Gastroesophageal sphincter (tissue), 4 donors: ENCODE results near the gene SERPINA4. TPM values are rescaled to one million over a fixed set of nuclear protein-coding genes. Genes with fewer than 3 reads are reported as not detected.

Experiments used
- ATAC-seq: fragments of 150-250 bp; one replicate; pipeline ENCODE4 v1.9.1; 2016; ENCODE audit warnings: mild to moderate bottlenecking, moderate library complexity
- H3K27ac ChIP-seq, 4 donors: fragments of 200-600 bp; sonication (generic) in 3 of 4; 1 replicate in 3 of 4; 2 replicates in 1 of 4; pipeline ENCODE4 v1.5.1; 2016 to 2019
- H3K27me3 ChIP-seq: fragments of 200-600 bp; sonication (generic); one replicate; pipeline ENCODE4 v1.5.1; 2019
- H3K36me3 ChIP-seq, 2 donors: fragments of 200-600 bp; sonication (generic); one replicate each; pipeline ENCODE4 v1.5.1; 2019; ENCODE audit warnings: control low read depth in 1 of 2
- H3K4me1 ChIP-seq, 3 donors: fragments of 200-600 bp; sonication (generic); 1 replicate in 2 of 3; 2 replicates in 1 of 3; pipeline ENCODE4 v1.5.1; 2016 to 2019; ENCODE audit warnings: control low read depth in 2 of 3
- H3K4me3 ChIP-seq, 2 donors: fragments of 200-600 bp; sonication (generic); one replicate each; pipeline ENCODE4 v1.5.1; 2019; ENCODE audit warnings: mild to moderate bottlenecking in 1 of 2, moderate library complexity in 1 of 2
- H3K9me3 ChIP-seq, 3 donors: fragments of 200-600 bp; sonication (generic); one replicate each; pipeline ENCODE4 v1.5.1; 2017 to 2019; ENCODE audit warnings: control low read depth in 2 of 3
- EP300 ChIP-seq: sonication (generic); formaldehyde crosslinking; IDR thresholded peaks from one replicate; pipeline ENCODE4 v1.6.1; 2017; ENCODE audit warnings: antibody characterized with exemption, mild to moderate bottlenecking
- POLR2A ChIP-seq, 2 donors: fragments of 450-650 bp; IDR thresholded peaks; one replicate each; pipeline ENCODE4 v1.6.1; 2017; ENCODE audit warnings: antibody characterized with exemption in 2 of 2, mild to moderate bottlenecking in 2 of 2, moderate library complexity in 1 of 2
- POLR2AphosphoS5 ChIP-seq: sonication (generic); formaldehyde crosslinking; IDR thresholded peaks from one replicate; pipeline ENCODE4 v1.6.1; 2017; ENCODE audit warnings: antibody characterized with exemption
- WGBS, 2 donors: methylation state at CpG; one replicate each; pipeline ENCODE4 v1.1.5; 2018; ENCODE audit warnings: low coverage in 1 of 2; 5-methylcytosine and 5-hydroxymethylcytosine counted together
- total RNA-seq, 4 donors: library from RNA; depleted of rRNA; stranded (reverse); fragments of >200 nt; gene quantifications; one replicate each; pipeline ENCODE4 v1.1.0, GENCODE V29; 2016
- TF ChIP-seq, protein P1 (sequence below), 4 experiments: fragments of 200-600 bp in 2 of 4; fragments of 450-650 bp in 2 of 4; sonication (generic) in 1 of 4; IDR thresholded peaks; one replicate each; pipeline ENCODE4 v1.5.1; 2017 to 2019; ENCODE audit warnings: antibody characterized with exemption in 4 of 4, mild to moderate bottlenecking in 2 of 4, moderate library complexity in 2 of 4

Gene SERPINA4
- total RNA-seq, 4 donors from 2014 or later: not detected

DNA sequence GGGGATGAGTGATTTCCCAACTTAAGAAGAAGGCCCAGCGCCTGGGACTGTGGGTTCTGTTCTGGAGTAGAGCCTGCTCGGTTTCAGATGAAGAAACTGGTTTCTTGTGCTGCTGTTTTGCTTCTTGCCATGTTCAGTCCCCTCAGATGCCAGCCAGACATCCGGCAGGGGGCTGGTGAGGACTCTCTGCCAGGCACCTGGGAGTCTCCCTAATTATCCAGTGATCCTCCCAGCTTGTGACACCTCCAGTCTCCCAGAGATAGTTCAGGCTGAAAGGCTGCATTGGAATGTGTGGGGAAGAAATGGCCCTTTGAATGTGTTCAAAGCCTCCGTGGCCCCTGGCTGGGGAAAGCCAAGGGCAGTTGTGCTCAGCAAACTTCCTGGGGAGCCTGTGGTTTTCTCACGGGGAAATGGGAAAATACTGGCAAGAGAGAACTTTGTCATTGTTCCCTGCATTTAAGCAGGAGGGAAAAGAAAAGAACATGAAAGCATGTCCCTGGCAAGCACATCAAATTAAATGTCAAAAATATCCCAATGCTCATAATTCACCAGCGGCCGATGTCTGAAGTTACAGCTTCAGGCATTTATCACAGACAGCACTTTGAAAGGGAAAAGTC is 43.5 kb upstream of the SERPINA4 start:
- no peak overlapping the region for H3K27ac ChIP-seq
- no peak for ATAC-seq
- H3K36me3 ChIP-seq: no peaks in the 10 kb centered on the region
- peaks cover 28% of the 10 kb centered on the region for H3K27me3 ChIP-seq
- H3K4me3 ChIP-seq: no peak overlapping the region
- H3K9me3 ChIP-seq: no peaks in the 10 kb centered on the region
- WGBS, 2 donors: 41 to 43% methylated on average over 4 to 6 of the region's 7 CpGs
- H3K4me1 ChIP-seq: no peaks in the 10 kb centered on the region
- TF ChIP-seq POLR2AphosphoS5 (no peak), POLR2A (IDR thresholded peaks at IDR 0.05) (no peak), EP300 (no peak)
- TF ChIP-seq, protein P1, sequence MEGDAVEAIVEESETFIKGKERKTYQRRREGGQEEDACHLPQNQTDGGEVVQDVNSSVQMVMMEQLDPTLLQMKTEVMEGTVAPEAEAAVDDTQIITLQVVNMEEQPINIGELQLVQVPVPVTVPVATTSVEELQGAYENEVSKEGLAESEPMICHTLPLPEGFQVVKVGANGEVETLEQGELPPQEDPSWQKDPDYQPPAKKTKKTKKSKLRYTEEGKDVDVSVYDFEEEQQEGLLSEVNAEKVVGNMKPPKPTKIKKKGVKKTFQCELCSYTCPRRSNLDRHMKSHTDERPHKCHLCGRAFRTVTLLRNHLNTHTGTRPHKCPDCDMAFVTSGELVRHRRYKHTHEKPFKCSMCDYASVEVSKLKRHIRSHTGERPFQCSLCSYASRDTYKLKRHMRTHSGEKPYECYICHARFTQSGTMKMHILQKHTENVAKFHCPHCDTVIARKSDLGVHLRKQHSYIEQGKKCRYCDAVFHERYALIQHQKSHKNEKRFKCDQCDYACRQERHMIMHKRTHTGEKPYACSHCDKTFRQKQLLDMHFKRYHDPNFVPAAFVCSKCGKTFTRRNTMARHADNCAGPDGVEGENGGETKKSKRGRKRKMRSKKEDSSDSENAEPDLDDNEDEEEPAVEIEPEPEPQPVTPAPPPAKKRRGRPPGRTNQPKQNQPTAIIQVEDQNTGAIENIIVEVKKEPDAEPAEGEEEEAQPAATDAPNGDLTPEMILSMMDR (IDR thresholded peaks at IDR 0.05): no peak

DNA sequence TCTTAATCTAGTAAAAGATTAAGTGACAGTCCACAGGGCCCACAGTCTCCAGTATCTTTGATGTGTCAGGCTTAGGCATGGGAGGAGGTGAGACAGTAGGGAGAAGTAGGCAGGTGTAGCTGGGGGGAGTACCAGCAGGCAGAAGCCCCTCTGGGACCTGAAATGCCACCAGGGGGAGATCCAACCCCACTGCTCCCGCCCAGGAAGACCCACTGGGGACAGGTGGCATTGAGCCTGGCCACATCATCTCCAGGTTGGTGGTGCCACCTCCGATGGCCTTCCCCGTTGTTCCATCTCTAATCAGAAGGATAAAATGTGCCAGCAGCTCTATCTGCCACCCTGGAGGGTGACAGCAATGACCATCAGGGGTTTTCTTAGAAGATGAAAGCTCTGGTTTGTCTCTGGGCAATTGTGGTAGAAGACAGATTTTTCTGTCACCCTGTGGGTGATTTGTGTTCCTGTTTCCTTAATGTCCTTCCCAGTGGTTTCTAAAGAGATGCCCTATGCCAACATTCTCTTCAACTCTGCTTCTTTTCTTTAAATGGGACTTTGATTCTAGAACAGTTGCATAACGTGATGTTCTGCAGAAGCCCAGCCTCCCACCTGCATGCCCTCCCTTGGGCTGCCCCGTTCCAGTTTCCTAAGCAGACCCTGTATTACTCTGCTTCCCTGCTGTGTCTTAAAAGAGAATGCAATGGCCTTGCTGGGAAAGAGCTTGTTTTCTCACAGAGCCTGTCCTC is 39.7 kb upstream of the SERPINA4 start:
- Histone ChIP-seq H3K27me3 (peaks cover 24% of the 10 kb centered on the region), H3K4me1 (no peaks in the 10 kb centered on the region), H3K27ac (no peak overlapping the region), H3K4me3 (no peak overlapping the region), H3K36me3 (no peaks in the 10 kb centered on the region), H3K9me3 (peaks cover 0 to 10% (median 0%) of the 10 kb centered on the region in 3 donors)
- WGBS, 2 donors: 46 to 50% methylated on average over 1 to 2 of the region's 5 CpGs
- ATAC-seq: no peak
- no peak for TF ChIP-seq POLR2AphosphoS5
- no peak for TF ChIP-seq EP300
- TF ChIP-seq POLR2A (IDR thresholded peaks at IDR 0.05): no peak
- TF ChIP-seq, protein P1 (IDR thresholded peaks at IDR 0.05): no peak

DNA sequence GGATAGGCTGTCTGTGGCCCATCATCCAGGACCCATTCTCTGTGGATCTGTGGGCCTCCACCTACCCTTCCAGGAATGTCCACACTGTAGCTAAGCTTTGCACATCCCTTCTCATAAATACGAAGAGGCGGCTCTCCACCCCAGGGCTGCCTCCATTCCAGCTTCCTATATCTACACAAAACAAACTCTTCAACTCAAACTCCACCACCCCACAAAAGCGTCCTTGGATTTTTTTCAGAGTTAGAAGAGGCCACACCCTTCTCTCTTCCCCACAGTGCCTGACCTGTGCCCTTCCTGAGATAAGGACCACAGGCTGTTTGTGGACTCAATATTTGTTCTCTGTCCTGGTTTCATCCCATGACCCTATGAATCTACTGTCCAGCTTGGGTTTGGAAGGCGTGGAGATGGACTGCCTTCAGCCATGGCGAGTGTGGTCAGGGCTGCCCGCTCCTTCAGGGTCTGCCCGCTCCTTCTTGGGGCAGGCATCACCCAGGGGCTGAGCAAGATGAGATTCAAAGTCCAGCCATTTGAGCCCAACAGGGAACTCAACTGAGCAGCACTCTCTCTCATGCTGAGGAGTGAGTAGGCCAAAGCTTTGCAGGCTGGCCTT is 39.0 kb upstream of the SERPINA4 start:
- Histone ChIP-seq H3K9me3 (peaks cover 0 to 15% (median 0%) of the 10 kb centered on the region in 3 donors), H3K36me3 (no peaks in the 10 kb centered on the region), H3K27ac (no peak overlapping the region), H3K27me3 (peaks cover 21% of the 10 kb centered on the region), H3K4me3 (no peak overlapping the region), H3K4me1 (no peaks in the 10 kb centered on the region)
- TF ChIP-seq, protein P1 (IDR thresholded peaks at IDR 0.05): no peak
- no peak for TF ChIP-seq EP300
- TF ChIP-seq POLR2A (IDR thresholded peaks at IDR 0.05): no peak
- TF ChIP-seq POLR2AphosphoS5: no peak
- WGBS, 2 donors: 80 to 90% methylated on average over 2 to 3 of the region's 7 CpGs
- ATAC-seq: no peak

DNA sequence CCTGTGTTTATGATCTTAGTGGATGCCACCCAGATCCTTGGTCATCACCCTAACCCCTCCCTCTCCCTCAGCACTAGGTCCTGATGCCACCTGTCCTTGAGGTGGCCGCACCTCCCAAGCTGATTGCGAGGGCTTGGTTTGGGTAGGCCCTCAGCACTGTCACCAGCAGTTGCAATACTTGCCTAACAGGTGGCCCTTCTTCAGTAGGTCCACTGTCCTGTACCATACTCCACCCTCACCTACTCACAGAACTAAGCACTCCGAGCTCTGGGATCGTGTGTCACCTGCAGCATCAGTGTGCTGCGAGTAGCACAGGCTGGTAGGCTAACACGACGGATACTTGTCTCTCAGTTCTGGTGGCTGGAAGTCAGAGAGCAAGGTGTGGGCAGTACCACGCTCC is 38.0 kb upstream of the SERPINA4 start:
- no peak for ATAC-seq

More for the DNA sequence above, 38.0 kb upstream of the SERPINA4 start:
- Histone ChIP-seq H3K9me3 (peaks cover 0 to 20% (median 0%) of the 10 kb centered on the region in 3 donors), H3K36me3 (no peaks in the 10 kb centered on the region), H3K4me3 (no peak overlapping the region), H3K27ac (no peak overlapping the region), H3K4me1 (no peaks in the 10 kb centered on the region), H3K27me3 (peaks cover 14% of the 10 kb centered on the region)
- WGBS, 2 donors: 82% methylated on average over 7 of the region's 8 CpGs; no CpG with 5 or more reads in 1 of the 2 donors
- no peak for TF ChIP-seq POLR2A (IDR thresholded peaks at IDR 0.05)
- no peak for TF ChIP-seq EP300
- TF ChIP-seq, protein P1 (IDR thresholded peaks at IDR 0.05): no peak
- no peak for TF ChIP-seq POLR2AphosphoS5
